Measurements from ENCODE around the gene LSM7. TPM values are rescaled to one million over a fixed set of nuclear protein-coding genes. Genes with fewer than 3 reads are reported as not detected.

The LSM7 gene
- total RNA-seq, 1 donor from 2014 or later: 135 TPM

DNA sequence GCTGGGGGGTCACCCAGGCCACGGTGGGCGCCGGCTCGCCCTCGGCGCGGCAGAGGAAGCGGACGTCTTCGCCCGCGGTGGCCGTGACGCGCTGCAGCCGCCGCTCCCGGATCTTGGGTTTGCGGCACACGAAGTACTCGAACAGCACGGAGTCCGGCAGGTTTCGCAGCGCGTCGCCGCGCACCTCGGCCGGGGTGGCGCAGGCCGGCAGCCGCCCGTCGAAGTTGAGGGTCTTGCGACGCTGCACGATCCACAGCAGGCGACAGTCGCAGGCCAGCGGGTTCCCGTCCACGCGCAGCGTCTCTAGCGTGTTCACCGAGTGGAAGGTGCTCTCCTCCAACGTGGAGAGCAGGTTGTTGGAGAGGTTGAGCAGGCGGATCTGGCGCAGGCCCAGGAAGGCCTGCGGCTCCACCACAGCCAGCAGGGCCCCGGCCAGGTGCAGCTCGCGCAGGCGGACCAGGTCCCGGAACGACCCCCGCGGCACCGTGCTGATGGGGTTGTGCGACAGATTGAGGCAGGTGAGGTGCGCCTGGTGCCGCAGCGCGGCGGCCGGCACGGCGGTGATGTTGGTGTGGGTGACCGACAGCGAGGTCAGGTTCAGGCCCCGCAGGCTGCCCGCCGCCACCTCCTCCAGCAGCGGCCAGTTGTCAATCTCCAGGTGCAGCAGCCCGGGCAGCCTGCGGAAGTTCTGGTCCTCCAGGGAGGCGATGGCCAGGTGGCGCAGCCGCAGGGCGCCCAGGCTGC is 37.8 kb downstream of the LSM7 start:
- intact Hi-C loops (cut with DNase I): no loop called here
- Histone ChIP-seq H3K4me3 (peak overlapping the region; percentile 25 to 27), H3K4me1 (peaks cover 39% of the 10 kb centered on the region), H3K27ac (no peak overlapping the region), H3K9me3 (no peaks in the 10 kb centered on the region), H3K36me3 (no peaks in the 10 kb centered on the region), H3K27me3 (peaks cover 8% of the 10 kb centered on the region)
- no peak for TF ChIP-seq POLR2AphosphoS5 (IDR thresholded peaks at IDR 0.05; ENCODE audit: insufficient read depth in 1 of 2, low read depth in 1 of 2)
- TF ChIP-seq, protein P1, sequence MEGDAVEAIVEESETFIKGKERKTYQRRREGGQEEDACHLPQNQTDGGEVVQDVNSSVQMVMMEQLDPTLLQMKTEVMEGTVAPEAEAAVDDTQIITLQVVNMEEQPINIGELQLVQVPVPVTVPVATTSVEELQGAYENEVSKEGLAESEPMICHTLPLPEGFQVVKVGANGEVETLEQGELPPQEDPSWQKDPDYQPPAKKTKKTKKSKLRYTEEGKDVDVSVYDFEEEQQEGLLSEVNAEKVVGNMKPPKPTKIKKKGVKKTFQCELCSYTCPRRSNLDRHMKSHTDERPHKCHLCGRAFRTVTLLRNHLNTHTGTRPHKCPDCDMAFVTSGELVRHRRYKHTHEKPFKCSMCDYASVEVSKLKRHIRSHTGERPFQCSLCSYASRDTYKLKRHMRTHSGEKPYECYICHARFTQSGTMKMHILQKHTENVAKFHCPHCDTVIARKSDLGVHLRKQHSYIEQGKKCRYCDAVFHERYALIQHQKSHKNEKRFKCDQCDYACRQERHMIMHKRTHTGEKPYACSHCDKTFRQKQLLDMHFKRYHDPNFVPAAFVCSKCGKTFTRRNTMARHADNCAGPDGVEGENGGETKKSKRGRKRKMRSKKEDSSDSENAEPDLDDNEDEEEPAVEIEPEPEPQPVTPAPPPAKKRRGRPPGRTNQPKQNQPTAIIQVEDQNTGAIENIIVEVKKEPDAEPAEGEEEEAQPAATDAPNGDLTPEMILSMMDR (IDR thresholded peaks at IDR 0.05): no peak
- no peak for TF ChIP-seq POLR2A (IDR thresholded peaks at IDR 0.05)
- no peak for DNase-seq (ENCODE audit: extremely low spot score in 2 of 2)

DNA sequence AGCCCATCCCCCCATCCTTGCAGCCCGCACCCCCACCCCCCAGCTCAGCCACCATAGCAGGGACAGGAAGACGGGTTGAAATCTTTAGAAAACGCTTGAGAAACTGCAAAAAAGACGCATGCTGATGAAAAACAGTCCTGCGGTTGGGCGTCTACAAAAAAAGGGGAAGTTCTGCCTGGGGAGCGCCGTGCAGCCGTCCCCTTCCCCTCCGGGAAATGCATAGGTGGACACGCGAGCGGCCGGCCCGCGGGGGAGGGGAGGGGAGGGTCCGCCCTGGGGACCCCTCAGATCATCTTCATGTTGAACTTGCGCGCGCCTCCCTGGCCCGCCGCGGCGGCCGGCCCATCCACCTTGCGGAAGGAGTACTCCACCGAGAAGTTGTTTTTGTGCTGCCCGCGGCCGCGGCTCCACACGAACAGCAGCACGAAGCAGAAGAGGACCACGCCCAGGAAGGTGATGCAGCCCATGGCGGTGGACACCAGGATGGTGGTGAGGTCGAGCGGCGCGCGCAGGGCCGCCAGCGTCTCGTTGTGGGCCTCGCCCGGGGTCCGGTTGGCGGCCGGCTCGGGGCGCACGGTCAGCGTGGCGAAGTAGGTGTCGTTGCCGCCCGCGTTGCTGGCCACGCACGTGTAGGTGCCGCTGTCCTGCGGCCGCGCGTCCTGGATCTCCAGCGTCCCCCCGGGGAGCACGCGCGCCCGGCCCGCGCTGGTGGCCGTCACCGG is 38.5 kb downstream of the LSM7 start:
- Histone ChIP-seq H3K4me3 (peak overlapping the region; percentile 25 to 27), H3K9me3 (no peaks in the 10 kb centered on the region), H3K4me1 (peaks cover 33% of the 10 kb centered on the region), H3K36me3 (no peaks in the 10 kb centered on the region), H3K27ac (no peak overlapping the region), H3K27me3 (peaks cover 8% of the 10 kb centered on the region)
- intact Hi-C loops (cut with DNase I): no loop called here
- DNase-seq (ENCODE audit: extremely low spot score in 2 of 2): no peak
- no peak for TF ChIP-seq POLR2AphosphoS5 (IDR thresholded peaks at IDR 0.05; ENCODE audit: insufficient read depth in 1 of 2, low read depth in 1 of 2)
- TF ChIP-seq, protein P1 (IDR thresholded peaks at IDR 0.05): no peak
- no peak for TF ChIP-seq POLR2A (IDR thresholded peaks at IDR 0.05)

DNA sequence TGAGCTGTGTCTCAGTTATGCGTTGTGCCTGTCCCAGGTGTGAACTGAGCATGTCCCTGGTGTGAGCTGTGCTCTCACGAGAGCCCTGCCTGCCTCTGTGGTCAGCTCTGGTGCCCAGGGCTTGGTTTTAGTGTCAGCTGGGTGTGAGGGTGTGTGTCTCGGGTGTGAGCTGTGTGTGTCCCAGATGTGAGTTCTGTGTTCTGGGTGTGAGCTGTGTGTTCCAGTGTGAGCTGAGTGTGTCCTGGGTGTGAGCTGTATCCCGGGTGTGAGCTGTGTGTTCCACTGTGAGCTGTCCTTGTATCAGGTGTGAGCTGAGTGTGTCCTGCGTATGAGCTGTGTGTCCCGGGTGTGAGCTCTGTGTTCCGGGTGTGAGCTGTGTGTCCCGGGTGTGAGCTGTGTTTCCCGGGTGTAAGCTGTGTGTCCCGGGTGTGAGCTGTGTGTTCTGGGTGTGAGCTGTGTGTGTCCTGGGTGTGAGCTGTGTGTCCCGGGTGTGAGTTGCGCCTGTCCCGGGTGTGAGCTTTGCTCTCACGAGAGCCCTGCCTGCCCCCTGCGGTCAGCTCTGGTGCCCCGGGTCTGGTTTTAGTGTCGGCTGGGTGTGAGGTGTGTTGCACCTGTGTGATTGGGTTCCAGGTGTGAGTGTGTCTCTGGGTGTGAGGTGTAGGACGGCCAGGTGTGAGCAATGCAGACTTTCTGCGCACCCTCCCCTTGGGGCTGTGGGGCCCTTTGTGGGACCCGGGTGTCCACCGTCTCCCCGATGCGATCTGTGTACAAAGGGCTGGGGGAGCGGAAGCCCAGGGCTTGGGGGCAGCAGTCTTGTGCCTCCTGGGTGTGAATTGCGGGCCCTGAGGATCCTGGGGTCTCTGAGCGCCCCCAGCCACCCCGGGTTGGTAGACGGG is 39.3 kb downstream of the LSM7 start:
- Histone ChIP-seq H3K36me3 (no peaks in the 10 kb centered on the region), H3K9me3 (no peaks in the 10 kb centered on the region), H3K4me3 (no peak overlapping the region), H3K4me1 (peaks cover 24% of the 10 kb centered on the region), H3K27me3 (peaks cover 8% of the 10 kb centered on the region), H3K27ac (no peak overlapping the region)
- TF ChIP-seq POLR2A (IDR thresholded peaks at IDR 0.05) (no peak), POLR2AphosphoS5 (IDR thresholded peaks at IDR 0.05; ENCODE audit: insufficient read depth in 1 of 2, low read depth in 1 of 2) (no peak)
- TF ChIP-seq, protein P1 (IDR thresholded peaks at IDR 0.05): no peak
- DNase-seq (ENCODE audit: extremely low spot score in 2 of 2): no peak
- intact Hi-C loops (cut with DNase I): no loop called here

DNA sequence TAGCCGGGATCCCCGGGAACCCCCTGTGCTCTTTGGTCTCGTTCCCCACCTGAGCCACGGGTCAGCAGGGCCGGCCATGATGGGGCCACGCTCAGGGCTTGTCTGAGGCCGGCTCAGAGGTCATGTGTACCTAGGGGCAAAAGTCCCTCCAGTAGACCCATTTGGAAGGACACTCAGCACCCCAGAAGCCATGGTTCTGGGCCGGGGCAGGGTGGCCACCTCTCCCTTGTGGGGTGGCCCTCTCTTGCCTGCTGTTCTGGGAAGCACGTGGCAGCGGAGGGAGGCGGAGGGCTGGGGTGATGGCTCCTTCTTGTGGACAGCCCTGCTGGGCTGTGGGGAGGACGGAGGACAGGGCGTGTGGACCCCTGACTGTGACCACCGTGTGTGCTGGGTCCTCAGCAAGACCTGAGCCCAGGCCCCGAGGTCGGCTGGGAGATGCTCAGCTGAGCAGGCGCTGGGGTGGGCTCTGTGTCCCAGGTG is 40.0 kb downstream of the LSM7 start:
- TF ChIP-seq, protein P1 (IDR thresholded peaks at IDR 0.05): no peak
- TF ChIP-seq POLR2A (IDR thresholded peaks at IDR 0.05) (no peak), POLR2AphosphoS5 (IDR thresholded peaks at IDR 0.05; ENCODE audit: insufficient read depth in 1 of 2, low read depth in 1 of 2) (no peak)
- intact Hi-C loops (cut with DNase I): no loop called here
- H3K27me3 ChIP-seq: peaks cover 8% of the 10 kb centered on the region
- peaks cover 22% of the 10 kb centered on the region for H3K4me1 ChIP-seq
- H3K4me3 ChIP-seq: no peak overlapping the region
- H3K27ac ChIP-seq: no peak overlapping the region
- no peaks in the 10 kb centered on the region for H3K9me3 ChIP-seq
- no peak for DNase-seq (ENCODE audit: extremely low spot score in 2 of 2)
- H3K36me3 ChIP-seq: no peaks in the 10 kb centered on the region
